CD4-positive, alpha-beta T cell treated with Interferon gamma for 1 hour (primary cell): ENCODE data around the gene NUMA1.

Experiments
- DNase-seq: peaks from one replicate; pipeline ENCODE4 v3.0.0-alpha.2; 2020

Gene NUMA1

DNA sequence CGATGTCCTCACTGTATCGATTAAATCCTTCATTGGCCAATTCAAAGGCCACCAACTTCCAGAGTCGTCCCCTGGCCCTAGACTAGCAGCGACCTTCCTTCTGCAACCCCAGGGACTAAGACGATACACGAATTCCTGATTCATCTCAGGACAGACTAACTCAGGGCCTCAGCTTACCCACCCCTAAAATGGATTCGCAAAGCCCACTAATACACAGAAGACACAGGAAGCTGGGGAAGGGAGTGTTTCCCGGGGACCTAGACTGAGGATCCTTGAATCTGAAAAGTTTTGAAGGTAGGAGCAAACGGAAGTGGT, 22.2 kb upstream of the NUMA1 start:
- no peak for DNase-seq

DNA sequence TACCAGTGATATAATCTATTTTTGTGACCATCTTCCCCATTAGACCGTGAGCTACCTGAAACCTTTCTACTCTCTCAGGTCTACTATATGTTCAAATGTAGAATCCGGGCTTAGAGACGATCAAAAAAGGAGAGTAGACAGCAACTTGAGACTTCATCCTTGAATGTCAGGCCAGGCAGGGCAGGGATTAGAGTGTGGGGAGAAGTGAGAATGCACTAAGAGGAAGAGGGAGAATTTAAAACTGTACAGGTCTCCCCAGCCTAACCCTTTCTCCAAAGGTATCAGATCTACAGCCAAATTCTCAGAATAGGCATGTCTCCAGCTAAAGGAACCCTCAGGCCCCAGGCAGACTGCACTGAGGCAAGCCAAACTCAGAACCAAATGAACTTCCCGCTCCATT, 21.8 kb upstream of the NUMA1 start:
- DNase-seq: no peak

DNA sequence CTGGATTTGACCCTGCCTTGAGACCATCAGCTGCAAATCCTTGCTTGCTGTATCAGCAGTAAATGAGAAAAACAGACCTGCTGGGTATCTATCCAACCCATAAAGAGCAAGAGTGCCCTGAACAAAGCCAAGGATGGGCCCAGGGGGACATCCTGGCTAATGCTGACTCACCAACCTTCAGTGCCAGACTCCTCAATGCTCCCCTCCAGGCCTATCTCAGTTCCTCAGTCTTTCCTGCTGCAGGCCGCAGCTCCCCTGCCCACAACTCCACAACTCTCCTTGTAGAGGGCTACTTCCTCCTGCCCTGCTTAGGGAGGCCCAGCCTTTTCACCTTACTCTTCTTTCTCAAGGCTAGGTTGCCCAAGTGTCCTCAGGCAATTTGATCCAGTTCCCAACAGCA, 20.1 kb upstream of the NUMA1 start:
- DNase-seq: peak; percentile 26

DNA sequence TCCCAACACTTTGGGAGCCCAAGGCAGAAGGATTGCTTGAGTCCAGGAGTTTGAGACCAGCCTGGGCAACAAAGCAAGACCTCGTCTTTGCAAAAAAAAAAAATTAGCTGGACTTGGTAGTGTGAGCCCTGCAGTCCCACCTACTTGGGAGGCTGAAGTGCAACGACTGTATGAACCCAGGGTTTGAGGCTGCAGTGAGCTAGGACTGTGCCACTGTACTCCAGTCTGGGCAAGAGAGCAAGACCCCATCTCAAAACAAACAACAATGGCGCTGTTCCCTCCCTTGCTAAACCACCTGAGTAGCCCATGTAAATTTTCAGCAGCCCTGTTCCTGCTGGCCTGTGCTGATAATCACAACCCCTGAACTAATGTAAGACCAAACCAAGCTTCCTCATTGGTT, 19.7 kb upstream of the NUMA1 start:
- no peak for DNase-seq

DNA sequence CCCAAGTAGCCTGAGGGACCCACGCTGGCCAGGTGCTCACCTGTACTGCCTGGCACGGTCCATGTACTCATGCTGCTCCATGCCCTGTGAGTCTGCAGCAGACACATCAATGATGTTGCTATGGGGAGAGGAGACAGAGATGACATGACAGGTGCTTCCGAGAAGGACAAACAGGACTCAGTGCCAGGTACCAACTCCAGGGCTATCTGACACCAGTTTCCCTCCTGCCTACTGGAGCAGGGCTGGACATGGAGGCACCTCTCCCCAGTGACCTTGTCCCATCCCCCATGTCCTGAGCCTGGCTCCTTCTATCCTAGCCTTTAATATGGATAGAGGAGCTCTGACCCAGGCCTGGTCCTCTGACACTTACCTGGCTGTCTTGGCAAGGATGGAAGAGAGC, 18.4 kb upstream of the NUMA1 start:
- no peak for DNase-seq

DNA sequence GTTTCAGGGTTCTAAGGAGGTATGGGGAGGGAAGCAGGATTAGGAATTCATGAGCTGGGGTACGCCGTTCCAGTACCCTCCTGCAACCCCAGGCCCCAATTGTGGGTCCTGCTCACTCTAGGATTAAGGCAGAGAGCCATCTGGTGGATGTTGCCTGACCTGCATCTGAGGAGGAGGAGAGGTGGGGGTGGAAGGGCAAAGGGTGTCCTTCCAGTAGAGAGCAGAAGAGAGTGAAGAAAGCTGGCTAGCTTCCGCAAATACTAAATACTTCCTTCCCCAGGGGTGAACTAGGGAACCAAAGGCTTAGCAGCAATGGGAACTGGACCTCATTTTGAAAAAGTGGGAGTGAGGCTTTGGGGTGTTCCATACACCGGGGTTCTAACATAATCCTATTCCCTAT, 10.9 kb upstream of the NUMA1 start:
- DNase-seq: peak; percentile 71

DNA sequence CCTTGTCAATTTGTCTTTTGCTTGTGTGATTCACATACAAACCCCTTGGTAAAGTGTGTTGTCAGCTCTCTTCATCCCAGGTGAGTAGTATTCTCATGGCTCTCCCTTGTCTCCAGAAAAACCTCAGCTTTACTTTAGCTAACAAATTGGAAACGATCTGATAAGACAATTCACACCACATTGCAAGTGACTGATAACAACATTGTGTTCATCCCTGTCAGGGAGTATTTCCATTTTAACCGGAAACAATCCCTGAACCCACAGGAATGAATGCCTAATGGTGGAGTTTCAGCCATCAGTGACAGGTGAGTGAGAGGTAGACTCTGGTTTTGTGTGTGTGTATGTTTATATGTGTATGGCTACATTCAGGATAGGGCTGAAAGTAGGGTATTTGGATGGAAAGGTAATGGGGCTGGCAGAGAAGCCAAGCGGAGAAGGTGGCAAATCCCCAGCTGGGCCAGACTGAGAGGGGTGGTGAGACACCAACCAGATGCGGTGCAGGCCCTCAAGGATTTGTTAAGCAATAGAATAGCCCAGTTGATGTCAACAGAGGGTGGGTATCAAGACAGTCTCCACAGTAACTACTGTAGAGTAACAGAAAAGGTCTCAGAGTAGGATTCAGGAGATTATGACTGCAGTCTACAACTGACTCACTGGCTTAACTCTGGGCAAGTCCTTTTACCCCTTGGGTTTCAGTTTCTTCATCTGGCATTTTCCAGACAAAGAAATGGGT, 7.9 kb upstream of the NUMA1 start:
- no peak for DNase-seq

DNA sequence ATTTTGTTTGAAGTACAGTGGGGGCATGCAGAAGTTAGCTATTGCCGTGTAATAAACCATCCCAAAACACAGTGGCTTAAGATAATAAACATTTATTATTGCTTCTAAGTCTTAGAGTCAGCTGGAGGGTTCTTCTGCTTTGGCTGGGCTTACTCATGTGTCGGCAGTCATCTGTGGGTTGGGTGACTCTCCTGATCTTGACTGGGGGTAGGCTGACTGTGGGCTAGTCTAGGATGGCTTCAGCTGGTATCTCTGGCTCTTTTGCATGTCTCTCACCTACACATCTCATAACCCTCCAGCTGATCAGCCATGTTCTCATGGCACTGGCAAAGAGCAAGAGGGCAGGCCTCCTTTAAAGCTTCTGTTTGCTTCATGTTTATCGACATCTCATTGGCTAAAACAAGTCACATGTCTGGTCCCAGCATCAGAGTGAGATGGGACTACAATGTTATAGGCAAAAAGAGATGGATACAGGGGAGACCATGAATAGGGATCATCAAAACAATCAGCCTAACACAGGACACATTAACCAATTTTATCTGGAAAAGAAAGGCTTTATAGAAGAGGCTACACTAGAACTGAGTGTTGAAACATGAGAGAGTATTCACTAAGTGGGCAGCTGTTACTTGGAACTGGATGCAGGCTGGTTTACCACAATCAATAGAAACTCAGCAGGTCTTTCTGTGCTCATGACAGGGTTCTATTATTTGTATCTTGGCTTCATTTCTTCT, 5.4 kb upstream of the NUMA1 start:
- no peak for DNase-seq

DNA sequence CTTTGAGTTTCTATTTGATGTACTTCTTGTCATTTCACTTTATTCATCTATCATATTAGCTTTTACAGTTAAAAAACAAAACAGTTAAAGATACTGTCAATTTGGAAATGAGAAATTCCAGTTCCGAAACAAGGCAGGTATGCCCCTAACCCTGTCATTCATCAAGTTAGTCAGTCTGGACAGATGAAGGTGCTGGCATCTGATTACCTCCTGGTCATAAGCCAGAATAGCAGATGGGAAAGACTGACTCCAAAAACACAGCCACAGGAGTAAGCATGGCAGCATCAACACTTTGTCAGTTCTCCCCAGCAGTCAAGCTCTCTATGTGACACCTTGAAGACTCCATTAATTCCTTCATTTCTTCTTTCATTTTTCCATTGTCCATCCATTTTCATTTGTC, 4.6 kb upstream of the NUMA1 start:
- no peak for DNase-seq

DNA sequence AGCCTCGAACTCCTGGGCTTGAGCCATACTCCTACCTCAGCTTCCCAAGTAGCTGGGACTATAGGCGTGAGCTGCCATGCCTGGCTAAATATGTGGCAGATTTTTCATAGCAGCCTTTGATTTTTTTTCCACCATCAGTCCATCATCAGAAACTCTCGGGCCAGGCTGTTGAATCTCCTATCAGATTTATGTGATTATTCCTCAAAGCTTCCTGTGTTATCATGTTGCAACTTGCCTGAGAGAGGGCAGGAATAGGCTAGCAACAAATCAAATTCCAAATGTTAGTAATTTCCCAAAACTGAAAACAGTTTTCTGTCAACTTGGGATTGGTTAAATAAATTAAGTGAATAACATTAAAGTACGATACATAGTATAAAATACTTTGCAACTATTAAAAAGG, 3.7 kb upstream of the NUMA1 start:
- DNase-seq: no peak

DNA sequence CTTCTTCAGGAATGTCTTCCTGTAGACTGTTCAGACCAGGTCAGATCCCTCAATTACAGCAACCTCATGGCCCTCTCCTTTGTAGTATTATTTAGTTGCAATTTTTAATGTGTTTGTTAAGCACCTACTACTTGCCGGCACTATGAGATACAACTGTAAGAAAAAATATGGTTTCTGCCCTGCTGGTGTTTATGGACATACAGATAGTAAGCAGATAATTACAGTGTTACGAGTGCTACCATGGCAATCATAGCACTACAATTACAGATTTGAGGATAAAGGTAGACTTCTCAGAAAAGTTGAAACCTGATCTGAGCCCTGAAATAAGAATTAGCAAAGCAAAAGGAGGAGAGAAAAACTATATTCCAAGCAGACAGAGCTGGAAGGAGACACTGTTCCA, 3.1 kb upstream of the NUMA1 start:
- no peak for DNase-seq

DNA sequence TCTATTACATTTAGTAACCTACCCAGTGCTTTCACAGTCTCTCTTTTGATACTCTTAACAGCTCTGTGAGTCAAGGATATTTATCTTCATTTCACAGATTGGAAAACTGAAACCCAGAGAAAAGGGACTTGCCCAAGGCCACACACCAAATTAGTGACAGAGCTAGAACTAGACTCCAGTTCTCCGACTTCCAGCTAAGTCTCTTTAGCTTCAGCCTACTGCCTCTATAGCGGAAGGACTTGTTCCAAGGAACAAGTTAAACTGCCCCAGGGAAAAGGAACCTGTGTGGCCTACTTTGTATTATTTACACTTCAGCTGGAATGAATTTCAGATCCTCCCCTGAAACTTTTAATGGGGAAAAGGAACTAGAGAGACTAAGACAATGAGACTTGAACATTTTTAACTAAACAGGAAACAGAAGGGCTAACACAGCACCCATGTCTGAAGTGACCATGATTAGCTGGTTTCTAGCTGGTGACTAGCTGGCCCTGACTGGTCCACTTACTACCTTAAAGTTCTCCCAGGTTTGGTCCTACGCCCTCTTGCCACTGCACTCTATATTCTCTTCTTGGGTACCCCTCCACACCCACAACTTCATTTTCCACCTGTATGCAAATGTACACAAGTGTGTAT, 1.6 kb upstream of the NUMA1 start:
- DNase-seq: no peak

DNA sequence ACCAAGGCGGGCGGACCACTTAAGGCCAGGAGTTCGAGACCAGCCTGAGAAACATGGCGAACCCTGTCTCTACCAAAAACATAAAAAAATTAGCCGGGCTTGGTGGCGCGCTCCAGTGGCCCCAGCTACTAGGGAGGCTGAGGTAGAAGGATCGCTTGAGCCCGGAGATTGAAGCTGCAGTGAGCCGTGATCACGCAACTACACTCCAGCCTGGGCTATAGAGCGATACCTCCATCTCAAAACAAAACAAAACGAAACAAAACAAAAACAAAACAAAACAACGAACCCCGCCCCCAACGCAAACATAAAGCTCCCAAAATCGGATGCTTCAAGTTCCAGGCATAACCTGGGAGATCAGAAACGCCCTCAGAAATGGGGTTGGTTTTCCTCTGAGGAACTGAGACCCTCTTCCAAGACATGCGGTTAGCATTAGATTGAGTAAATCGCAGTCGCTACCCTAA, 872 bp upstream of the NUMA1 start:
- no peak for DNase-seq

DNA sequence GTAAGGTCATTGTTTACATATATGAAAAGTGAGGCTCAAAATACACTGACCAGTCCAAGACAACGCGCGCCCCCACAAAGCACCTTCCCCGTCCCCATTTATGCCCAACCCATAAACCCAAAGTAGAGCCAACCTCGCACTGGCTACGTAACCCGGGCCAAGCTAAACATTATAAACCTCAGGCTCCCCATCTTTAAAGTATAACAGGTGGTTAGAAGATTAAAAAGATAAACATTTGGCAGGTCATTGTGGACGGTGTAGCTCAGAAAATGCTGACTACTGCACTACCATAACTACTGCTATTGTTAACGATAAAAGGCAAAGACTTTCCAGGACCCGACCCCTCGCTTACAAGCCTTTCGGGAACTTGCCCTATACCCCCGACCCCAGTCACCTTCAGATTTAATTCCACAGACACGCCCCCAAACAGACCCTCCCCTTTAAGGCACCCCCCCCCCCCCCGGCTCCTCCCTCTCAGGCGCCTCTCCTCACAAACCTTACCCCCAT, 470 bp downstream of the NUMA1 start:
- DNase-seq: no peak

DNA sequence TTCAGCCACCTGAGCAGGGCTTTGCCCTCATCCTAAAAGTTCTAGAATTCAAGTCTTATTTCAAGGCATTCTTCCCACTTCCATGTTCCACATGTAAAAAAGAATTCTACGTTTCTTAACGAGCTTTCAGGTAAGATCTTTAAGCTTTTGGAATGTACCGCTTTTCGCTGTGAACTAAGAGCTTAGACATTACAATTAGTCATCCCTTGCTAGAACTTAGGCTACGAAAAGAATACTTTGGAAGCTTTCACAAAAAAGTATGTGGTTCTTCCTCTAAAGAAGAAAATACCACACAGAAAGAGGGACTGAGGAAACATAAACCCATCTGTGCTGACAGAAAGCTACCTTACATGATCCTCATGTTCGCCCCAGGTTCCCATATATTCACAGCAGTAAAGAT, 1.9 kb downstream of the NUMA1 start:
- no peak for DNase-seq

DNA sequence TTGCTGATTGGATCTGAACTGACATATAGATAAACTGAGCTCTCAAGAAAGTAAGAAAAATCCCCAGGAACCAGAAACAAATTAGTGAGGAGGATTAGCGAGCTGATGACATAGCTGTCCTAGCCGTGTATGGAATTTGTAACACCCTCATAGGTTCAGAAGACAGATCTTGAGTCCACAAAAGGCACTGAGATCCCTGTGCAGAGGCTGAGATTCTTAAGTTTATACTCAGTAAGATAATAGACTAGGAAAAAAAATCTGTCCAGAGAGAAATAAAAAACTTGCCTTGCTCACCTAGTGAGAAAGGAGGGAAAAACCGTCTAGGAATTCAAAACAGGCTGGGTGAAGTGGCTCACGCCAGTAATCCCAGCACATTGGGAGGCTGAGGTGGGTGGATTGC, 4.6 kb downstream of the NUMA1 start:
- DNase-seq: no peak

DNA sequence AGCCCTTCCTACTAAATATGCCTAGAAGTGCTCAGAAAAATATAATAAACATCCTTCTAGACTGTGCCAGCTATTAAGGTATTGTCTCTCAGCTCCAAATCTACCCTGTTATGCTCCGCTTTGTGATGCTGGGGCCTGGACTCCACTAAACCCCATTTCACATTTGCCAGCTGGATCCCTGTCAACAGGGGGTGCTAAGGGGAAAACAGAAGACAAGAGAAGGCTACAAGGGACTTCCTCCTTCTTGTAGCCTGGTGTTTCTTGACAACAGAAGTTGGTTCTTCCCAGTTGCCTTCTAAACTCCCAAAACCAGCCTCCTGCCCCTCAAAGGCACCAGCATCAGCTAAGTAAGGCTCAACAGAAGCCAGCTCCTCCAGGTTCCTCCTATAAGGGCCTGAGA, 5.2 kb downstream of the NUMA1 start:
- peak; percentile 8 for DNase-seq

DNA sequence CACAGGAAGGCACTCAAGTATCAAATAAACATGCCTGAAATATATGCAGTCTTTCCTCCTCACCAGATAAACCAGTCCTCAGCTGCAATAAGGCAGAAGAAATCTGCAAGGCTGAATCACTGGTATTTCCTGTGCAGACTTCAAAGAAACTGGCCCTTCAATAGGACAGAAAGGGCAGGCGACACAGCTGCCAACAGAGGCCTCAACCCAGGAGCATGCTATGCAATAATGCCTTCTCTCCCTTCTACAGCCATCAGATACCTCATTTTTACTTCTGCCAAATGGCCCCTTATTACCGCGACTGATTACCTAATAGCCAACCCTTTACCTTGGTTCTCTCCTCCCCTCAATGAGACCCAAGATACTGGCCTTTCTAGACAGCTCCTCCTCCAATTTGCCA, 8.0 kb downstream of the NUMA1 start:
- no peak for DNase-seq

DNA sequence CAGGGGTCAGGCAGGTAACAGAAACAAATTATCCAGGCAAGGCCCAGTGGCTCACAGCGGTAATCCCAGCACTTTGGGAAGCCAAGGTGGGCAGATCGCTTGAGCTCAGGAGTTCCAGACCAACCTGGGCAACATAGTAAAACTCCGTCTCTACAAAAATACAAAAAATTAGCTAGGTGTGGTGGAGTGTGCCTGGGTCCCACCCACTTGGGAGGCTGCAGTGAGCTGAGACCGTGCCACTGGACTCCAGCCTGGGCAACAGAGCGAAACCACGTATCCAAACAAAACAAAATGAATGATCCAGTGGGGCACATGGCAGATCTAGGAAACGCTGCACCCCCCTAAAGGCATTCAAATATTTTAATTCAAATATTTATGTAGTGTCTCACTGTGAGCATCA, 9.9 kb downstream of the NUMA1 start:
- DNase-seq: no peak

DNA sequence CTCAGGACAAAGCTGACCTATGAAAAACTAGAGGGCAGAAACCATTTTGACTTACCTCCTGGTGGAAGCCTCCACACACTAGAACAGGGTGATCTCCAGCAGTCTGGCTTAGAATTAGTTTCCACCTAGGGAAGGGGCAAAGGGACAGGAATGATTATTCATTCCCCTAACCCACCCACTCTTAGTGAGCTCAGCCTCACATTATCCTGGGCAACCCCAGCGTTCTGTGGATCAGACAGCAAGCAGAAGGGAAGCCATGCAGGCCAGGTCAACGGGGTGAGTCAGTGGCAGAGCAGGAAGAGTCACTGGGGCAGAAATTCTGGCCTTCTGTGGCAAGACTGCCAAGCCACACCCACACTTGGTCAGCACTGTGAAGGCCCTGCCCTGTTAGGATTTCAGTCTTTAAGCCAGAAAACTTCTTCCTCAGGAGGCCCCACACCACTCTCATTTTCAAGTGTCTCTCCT, 10.5 kb downstream of the NUMA1 start:
- peak; percentile 68 for DNase-seq

DNA sequence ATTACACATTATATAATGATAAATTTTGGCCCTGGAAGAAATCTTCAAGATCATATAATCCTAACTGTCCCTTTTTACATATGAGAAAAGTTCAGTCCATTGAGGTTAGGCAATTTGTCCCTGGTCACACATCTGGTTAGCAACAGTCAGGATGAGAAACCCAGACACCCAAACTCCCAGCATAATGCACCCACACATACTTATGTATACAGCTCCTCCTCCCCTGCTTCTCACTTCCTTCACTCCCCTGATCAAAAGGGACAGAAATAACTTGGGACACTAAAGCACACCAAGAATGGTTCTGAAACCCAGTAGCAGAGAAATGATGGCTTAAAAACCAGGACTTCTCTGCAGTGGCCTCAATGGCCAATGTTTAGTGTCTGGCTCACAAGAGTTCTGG, 11.1 kb downstream of the NUMA1 start:
- DNase-seq: no peak

DNA sequence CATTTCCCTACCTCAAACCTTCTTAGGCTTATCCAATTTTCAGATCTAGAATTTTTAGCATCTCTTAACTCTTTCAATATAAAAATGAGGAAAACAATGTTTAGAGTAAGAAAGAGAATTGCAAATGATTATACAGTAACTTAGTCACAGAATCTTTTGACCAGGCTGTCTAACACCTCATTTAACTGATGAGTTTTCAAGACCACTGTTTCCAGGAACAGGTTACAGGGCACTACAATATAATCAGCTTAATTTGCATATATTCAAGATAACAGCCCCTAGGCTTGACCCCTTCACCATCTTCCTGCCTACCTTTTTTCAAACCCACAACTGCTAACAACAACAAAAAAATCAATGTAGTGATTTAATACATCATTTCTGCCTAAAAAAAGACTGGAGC, 12.7 kb downstream of the NUMA1 start:
- DNase-seq: no peak

DNA sequence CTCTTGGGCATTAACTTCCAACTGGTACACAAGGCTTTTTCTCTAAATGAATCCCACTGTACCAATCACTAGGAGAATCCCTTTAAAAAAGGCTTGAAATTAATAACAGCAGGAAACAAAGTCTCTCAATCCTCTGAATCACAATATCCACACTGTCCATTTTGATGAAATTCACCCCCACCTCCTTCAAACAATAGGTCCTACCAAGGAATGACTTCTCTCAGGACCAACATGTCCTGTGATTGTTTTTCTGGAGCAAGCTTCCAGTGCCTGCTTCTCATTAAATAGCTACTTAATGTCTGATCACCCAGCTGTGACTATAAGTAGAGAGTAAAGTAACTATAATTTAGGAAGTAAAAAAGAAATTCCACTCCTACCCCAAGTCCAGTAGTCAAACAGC, 13.1 kb downstream of the NUMA1 start:
- no peak for DNase-seq

DNA sequence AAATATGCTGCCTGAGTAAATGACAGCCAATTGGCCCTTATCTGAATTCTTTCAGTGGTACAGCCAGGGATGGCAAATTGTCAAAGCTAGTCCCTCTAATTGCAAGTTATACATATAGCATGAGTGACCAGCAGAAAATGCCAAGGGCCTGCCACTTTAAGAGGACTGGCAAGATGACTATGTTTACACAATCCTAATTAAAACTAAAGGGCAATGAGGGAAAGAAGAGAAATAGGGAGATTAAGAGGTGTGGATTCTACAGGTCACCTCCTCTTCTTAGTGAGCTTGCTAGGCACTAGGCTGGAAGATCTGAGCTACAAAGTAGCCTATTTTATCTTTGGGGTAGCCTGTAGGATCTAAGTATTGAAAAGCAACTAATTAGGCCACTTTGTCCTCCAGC, 13.5 kb downstream of the NUMA1 start:
- no peak for DNase-seq
